Heart right ventricle (tissue), 16 donors: Measurements from ENCODE around the gene DENND5A. TPM values are rescaled to one million over a fixed set of nuclear protein-coding genes. Genes with fewer than 3 reads are reported as not detected.
"Not testable (repeated sequence)": the region's sequence is repeated elsewhere in the genome, so short reads cannot be mapped to it uniquely, and the experiment has no call there.

ENCODE experiments used
- ATAC-seq, 8 donors: fragments of 200-7000 bp; cut with Tn5 transposase; one replicate each; pipeline ENCODE4 v1.9.1; 2020; ENCODE audit warnings: mild to moderate bottlenecking in 8 of 8, moderate library complexity in 8 of 8, moderate number of reproducible peaks in 1 of 8
- DNase-seq, 2 donors: peaks; one replicate each; pipeline ENCODE4 v3.0.0-alpha.2; 2020
- H3K27ac ChIP-seq, 10 donors: fragments of 200-600 bp; sonication (generic) in 2 of 10; one replicate each; pipeline versions ENCODE4 v1.5.0 to v1.8.0; 2020 to 2022; ENCODE audit warnings: mild to moderate bottlenecking in 3 of 10
- H3K27me3 ChIP-seq, 7 donors: fragments of 200-600 bp; one replicate each; pipeline ENCODE4 v1.8.0; 2021 to 2022; ENCODE audit warnings: mild to moderate bottlenecking in 2 of 7
- H3K36me3 ChIP-seq, 9 donors: fragments of 200-600 bp; sonication (generic) in 1 of 9; one replicate each; pipeline versions ENCODE4 v1.5.0 to v1.8.0; 2020 to 2022; ENCODE audit warnings: mild to moderate bottlenecking in 2 of 9
- H3K4me1 ChIP-seq, 9 donors: fragments of 200-600 bp; sonication (generic) in 1 of 9; one replicate each; pipeline versions ENCODE4 v1.5.0 to v1.8.0; 2020 to 2022; ENCODE audit warnings: mild to moderate bottlenecking in 4 of 9
- H3K4me3 ChIP-seq, 10 donors: fragments of 200-600 bp; sonication (generic) in 2 of 10; one replicate each; pipeline versions ENCODE4 v1.5.0 to v1.8.0; 2020 to 2022; ENCODE audit warnings: mild to moderate bottlenecking in 7 of 10, moderate library complexity in 2 of 10
- H3K9me3 ChIP-seq, 11 donors: fragments of 200-600 bp in 10 of 11; sonication (generic) in 2 of 11; one replicate each; pipeline versions ENCODE4 v1.5.0 to v1.8.0; 2013 to 2022; ENCODE audit warnings: mild to moderate bottlenecking in 2 of 11, control low read depth in 1 of 11, moderate library complexity in 1 of 11
- WGBS, 2 donors: extraction: QIAGEN DNeasy Blood & Tissue Kit; methylation state at CpG; one replicate each; pipeline ENCODE4 v1.1.7; 2013; ENCODE audit warnings: inconsistent platforms in 1 of 2; 5-methylcytosine and 5-hydroxymethylcytosine counted together
- intact Hi-C, 10 donors: fragments of 100-400 bp; cut with DNase I; formaldehyde crosslinking; loops; one replicate each; pipeline versions ENCODE4 v1.11.1 to v1.14.2; 2022
- polyA plus RNA-seq, 2 donors: library from polyadenylated mRNA; stranded (reverse); fragments of 200-250 nt; gene quantifications; one replicate each; pipeline ENCODE4 v1.2.3, GENCODE V29; 2013
- total RNA-seq, 10 donors: library from RNA; stranded (reverse); fragmentation: NEBNext Ultra II Directional in 3 of 10; extraction: Animal tissue kit (Norgen Biotek cat#: 25700) in 3 of 10; gene quantifications; one replicate each; pipeline versions ENCODE4 v1.2.1 to v1.2.4, GENCODE V29; 2021 to 2023
- TF ChIP-seq, protein P1 (sequence below), 9 donors: fragments of 200-600 bp; sonication (generic) in 2 of 9; IDR thresholded peaks; one replicate each; pipeline versions ENCODE4 v1.5.0 to v1.8.0; 2021 to 2022; ENCODE audit warnings: antibody characterized with exemption in 9 of 9, mild to moderate bottlenecking in 5 of 9, moderate library complexity in 1 of 9
- donor health status: Arrhythmogenic right ventricular cardiomyopathy.
- donor health status: ischemic (EF 13 %, LVEDD 7.1; RV severe dilation, severe dysfunction).
- donor health status: healthy with polysubstance abuse.
- donor health status: DM: no; HTN: yes; CAD: no.
- donor health status: DM: no; HTN: no; CAD: no.
- donor health status: ischemic (EF 25% LVEDD 6.9; RV normal size, moderate dysfunction).
- donor health status: ischemic (EF 25% LVEDD 5.7; RV mildly dilated, moderate dysfunction).
- donor health status: healthy.
- donor health status: DM: yes; HTN: yes; CAD: no.
- donor health status: Ischemic cardiomyopathy.
- donor health status: ischemic (EF 35%, LVEDD 5.7; RV mildly dilated, moderate dysfunction).
- donor health status: nonischemic (EF 11% LVEDD 7.7; RV severe dilation, severe dysfunction).
- donor health status: DM: yes; HTN: yes; CAD: no.
- donor health status: PGD.
- donor health status: ischemic (EF 29% LVEDD 5.4; RV normal size, mild dysfunction).
- donor health status: nonischemic (EF 23%, LVEDD 6.1; RV moderate dilation, normal function).

Gene DENND5A
- total and polyA plus RNA-seq, 12 donors = 48.9 to 178 (median 114) TPM

GRCh38 chr11:9193316-9193715, 71.8 kb downstream of the DENND5A start:
- H3K36me3 ChIP-seq = peaks cover 0 to 98% (median 11%) of the 10 kb centered on the region in 9 donors
- no peak for DNase-seq

DNA sequence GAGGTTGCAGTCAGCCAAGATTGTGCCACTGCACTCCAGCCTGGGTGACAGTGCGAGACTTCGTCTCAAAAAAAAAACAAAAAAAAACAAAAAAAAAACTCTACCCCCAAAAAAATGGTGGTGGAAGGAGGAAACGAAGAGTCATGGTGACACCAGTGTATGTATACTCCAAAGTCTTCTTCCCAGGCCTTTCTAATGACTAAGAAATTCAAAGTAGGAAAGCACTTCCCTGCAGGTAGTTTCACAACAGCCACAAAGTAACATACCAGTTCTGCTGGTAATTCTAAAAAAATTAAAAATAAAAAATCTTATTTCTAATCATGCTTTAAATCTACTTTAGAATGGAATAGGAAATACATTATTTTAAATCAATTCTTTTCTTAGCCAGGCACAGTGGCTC, 72.6 kb downstream of the DENND5A start:
- no peaks in the 10 kb centered on the region for H3K27me3 ChIP-seq
- no peak overlapping the region for H3K4me3 ChIP-seq
- no peaks in the 10 kb centered on the region for H3K9me3 ChIP-seq
- 93 to 96% methylated on average over 3 of the region's 3 CpGs for WGBS, 2 donors
- ATAC-seq (no peak), DNase-seq (no peak)
- H3K36me3 ChIP-seq = peaks cover 0 to 98% (median 11%) of the 10 kb centered on the region in 9 donors
- H3K4me1 ChIP-seq = peaks cover 0 to 19% (median 0%) of the 10 kb centered on the region in 9 donors
- TF ChIP-seq, protein P1, sequence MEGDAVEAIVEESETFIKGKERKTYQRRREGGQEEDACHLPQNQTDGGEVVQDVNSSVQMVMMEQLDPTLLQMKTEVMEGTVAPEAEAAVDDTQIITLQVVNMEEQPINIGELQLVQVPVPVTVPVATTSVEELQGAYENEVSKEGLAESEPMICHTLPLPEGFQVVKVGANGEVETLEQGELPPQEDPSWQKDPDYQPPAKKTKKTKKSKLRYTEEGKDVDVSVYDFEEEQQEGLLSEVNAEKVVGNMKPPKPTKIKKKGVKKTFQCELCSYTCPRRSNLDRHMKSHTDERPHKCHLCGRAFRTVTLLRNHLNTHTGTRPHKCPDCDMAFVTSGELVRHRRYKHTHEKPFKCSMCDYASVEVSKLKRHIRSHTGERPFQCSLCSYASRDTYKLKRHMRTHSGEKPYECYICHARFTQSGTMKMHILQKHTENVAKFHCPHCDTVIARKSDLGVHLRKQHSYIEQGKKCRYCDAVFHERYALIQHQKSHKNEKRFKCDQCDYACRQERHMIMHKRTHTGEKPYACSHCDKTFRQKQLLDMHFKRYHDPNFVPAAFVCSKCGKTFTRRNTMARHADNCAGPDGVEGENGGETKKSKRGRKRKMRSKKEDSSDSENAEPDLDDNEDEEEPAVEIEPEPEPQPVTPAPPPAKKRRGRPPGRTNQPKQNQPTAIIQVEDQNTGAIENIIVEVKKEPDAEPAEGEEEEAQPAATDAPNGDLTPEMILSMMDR (IDR thresholded peaks at IDR 0.05) = no peak
- no peak overlapping the region for H3K27ac ChIP-seq
- intact Hi-C loops = loop anchor here in 1 of 10 donors (10.0 kb wide), 1 partner anchor 122 kb away; the partner anchor contains the start of gene TMEM41B

More at GRCh38 chr11:9193316-9193715, 71.8 kb downstream of the DENND5A start:
- intact Hi-C loops = loop anchor here in 1 of 10 donors (10.0 kb wide), 1 partner anchor 121 kb away; the partner anchor contains the start of gene TMEM41B
- no peak overlapping the region for H3K27ac ChIP-seq
- TF ChIP-seq, protein P1 (IDR thresholded peaks at IDR 0.05) = no peak
- ATAC-seq = no peak
- peaks cover 0 to 15% (median 0%) of the 10 kb centered on the region in 9 donors for H3K4me1 ChIP-seq
- H3K9me3 ChIP-seq = no peaks in the 10 kb centered on the region
- 89 to 91% methylated on average over 3 of the region's 3 CpGs for WGBS, 2 donors
- no peak overlapping the region for H3K4me3 ChIP-seq
- no peaks in the 10 kb centered on the region for H3K27me3 ChIP-seq

DNA sequence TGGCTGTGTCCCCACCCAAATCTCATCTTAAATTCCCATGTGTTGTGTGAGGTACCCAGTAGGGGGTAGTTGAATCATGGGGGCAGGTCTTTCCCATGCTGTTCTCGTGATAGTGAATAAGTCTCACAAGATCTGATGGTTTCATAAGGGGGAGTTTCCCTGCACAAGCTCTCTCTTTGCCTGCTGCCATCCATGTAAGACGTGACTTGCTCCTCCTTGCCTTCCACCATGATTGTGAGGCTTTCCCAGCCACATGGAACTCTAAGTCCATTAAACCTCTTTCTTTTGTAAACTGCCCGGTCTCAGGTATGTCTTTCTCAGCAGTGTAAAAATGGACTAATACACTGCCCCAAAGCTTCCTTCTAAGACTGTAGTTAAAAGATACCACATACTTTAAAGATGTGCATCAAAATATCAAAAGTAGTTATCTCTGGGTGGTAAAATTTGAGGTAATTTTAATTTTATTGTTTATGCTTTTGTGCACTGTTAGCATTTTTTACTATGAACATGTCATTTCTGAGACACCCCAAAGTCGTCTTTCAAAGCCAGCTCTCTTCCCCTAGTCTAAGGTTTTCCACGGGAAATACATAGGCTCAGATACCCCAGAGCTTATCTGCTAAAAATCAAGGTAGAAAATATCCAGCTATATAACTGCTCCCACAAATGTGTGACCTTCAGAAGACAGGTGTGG, 74.7 kb downstream of the DENND5A start:
- H3K36me3 ChIP-seq = peaks cover 0 to 97% (median 14%) of the 10 kb centered on the region in 9 donors

DNA sequence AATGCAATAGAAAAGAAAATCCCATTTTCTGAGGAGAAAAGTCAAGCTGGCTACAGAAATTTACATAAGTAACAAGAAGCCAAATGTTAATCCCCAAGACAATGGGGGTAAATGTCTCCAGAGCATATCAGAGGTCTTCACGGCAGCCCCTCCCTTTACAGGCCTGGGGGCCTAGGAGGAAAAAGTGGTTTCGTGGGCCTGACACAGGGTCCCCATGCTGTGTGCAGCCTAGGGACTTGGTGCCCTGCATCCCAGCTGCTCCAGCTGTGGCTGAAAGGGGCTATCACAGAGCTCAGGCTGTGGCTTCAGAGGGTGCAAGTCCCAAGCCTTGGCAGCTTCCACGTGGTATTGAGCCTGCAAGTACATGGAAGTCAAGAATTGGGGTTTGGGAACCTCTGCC, 76.3 kb downstream of the DENND5A start:
- H3K9me3 ChIP-seq, H3K4me3 ChIP-seq, H3K27me3 ChIP-seq, ATAC-seq, DNase-seq, intact Hi-C loops: not testable (repeated sequence)
- 88 to 90% methylated on average over 3 of the region's 3 CpGs for WGBS, 2 donors
- Histone ChIP-seq H3K4me1 (peaks cover 0 to 19% (median 4%) of the 10 kb centered on the region in 9 donors), H3K27ac (peak overlapping the region in 1 of 10 donors; percentile 6), H3K36me3 (peaks cover 0 to 97% (median 14%) of the 10 kb centered on the region in 9 donors)

More for the DNA sequence above, 74.7 kb downstream of the DENND5A start:
- peaks cover 0 to 19% (median 4%) of the 10 kb centered on the region in 9 donors for H3K4me1 ChIP-seq
- H3K4me3 ChIP-seq, H3K9me3 ChIP-seq, H3K27me3 ChIP-seq, DNase-seq, H3K27ac ChIP-seq, ATAC-seq: not testable (repeated sequence)
- intact Hi-C loops = loop anchor here in 1 of 10 donors (10.0 kb wide), 1 partner anchor 124 kb away; the partner anchor contains the start of gene TMEM41B
- WGBS, 2 donors = 97 to 99% methylated on average over 5 of the region's 5 CpGs

DNA sequence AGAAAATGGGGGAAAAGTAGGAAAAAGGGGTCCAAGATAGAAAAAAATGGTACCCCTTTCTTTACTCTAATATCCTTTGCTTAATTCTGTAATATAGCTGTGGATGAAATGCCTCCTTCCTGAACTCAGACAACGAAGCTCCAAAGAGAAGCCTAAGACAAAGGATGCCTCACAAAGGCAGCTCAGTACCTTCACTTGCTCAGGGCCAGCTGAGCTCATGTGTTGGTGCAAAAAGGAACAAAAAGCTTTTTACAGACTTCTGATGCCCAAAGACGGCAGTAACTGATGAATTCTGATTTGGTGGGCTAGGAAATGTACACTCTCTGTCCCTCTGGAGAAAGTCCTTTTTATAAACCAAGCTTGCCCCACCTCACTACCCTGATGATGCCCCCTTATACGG, 77.5 kb downstream of the DENND5A start:
- Histone ChIP-seq H3K4me3 (no peak overlapping the region), H3K27me3 (no peaks in the 10 kb centered on the region), H3K9me3 (no peaks in the 10 kb centered on the region), H3K36me3 (peaks cover 0 to 96% (median 7%) of the 10 kb centered on the region in 9 donors), H3K4me1 (peaks cover 0 to 12% (median 4%) of the 10 kb centered on the region in 9 donors), H3K27ac (no peak overlapping the region)
- TF ChIP-seq, protein P1 (IDR thresholded peaks at IDR 0.05) = no peak
- 94% methylated on average over 3 of the region's 3 CpGs for WGBS, 2 donors
- DNase-seq (no peak), ATAC-seq (no peak)
- intact Hi-C loops = no loop called here
